IMR-90 (cell line): ENCODE data around the gene E2F4. TPM values are rescaled to one million over a fixed set of nuclear protein-coding genes. Genes with fewer than 3 reads are reported as not detected.

ENCODE experiments used
- ATAC-seq: fragments of 200-7000 bp; cut with Tn5 transposase; 2 replicates; pipeline ENCODE4 v1.9.1; 2020; ENCODE audit warnings: low read depth, mild to moderate bottlenecking, moderate library complexity
- BruUV-seq: library from RNA; stranded (reverse); fragments of 400-500 nt; replicated peaks from 2 replicates; lab custom pipeline; 2021; lab: Mats Ljungman, UMichigan
- CTCF ChIA-PET: fragments of 300-600 bp; formaldehyde crosslinking; extraction: SDS; loops from one replicate; lab custom pipeline; 2021; ENCODE audit warnings: antibody characterized with exemption; lab: Yijun Ruan, JAX
- POLR2A ChIA-PET: fragments of 300-600 bp; sonication (Branson Sonifier 250); formaldehyde crosslinking; loops from one replicate; lab custom pipeline; 2022; ENCODE audit warnings: antibody characterized with exemption; ENCODE audit not compliant: unreplicated experiment; lab: Charles Lee
- DNase-seq: peaks from one replicate; pipeline ENCODE4 v3.0.0; 2013
- H2AFZ ChIP-seq: replicated peaks from 2 replicates; pipeline ENCODE3; 2013; ENCODE audit warnings: low read length, mild to moderate bottlenecking; ENCODE audit not compliant: poor library complexity
- H2AK5ac ChIP-seq: 2 replicates; pipeline ENCODE4 v1.6.1; 2013; ENCODE audit warnings: low read depth, low read length, inconsistent platforms
- H2AK9ac ChIP-seq: replicated peaks from 2 replicates; pipeline ENCODE3; 2013; ENCODE audit warnings: mild to moderate bottlenecking, low read depth, low read length, moderate library complexity; ENCODE audit not compliant: poor library complexity
- H2BK120ac ChIP-seq: 2 replicates; pipeline ENCODE4 v1.6.1; 2013; ENCODE audit warnings: low read depth, low read length, inconsistent platforms
- H2BK15ac ChIP-seq: 3 replicates; pipeline ENCODE4 v1.6.1; 2013; ENCODE audit warnings: low read depth, low read length, inconsistent platforms
- H2BK20ac ChIP-seq: 2 replicates; pipeline ENCODE4 v1.6.1; 2013; ENCODE audit warnings: low read depth, mild to moderate bottlenecking, inconsistent platforms, low read length, moderate library complexity
- H2BK5ac ChIP-seq: 2 replicates; pipeline ENCODE4 v1.6.1; 2013; ENCODE audit warnings: mild to moderate bottlenecking, low read depth, low read length, inconsistent platforms; ENCODE audit not compliant: poor library complexity, severe bottlenecking
- H3K14ac ChIP-seq: replicated peaks from 2 replicates; pipeline ENCODE4 v1.6.1; 2013; ENCODE audit warnings: low read depth, low read length, inconsistent platforms
- H3K18ac ChIP-seq: 2 replicates; pipeline ENCODE4 v1.6.1; 2013; ENCODE audit warnings: low read depth, low read length, control low read depth
- H3K23ac ChIP-seq: 2 replicates; pipeline ENCODE4 v1.6.1; 2013; ENCODE audit warnings: low read depth, low read length, inconsistent platforms
- H3K27ac ChIP-seq: 2 replicates; pipeline ENCODE4 v1.5.1; 2013; ENCODE audit warnings: mild to moderate bottlenecking, control low read depth, low read length; ENCODE audit not compliant: insufficient read depth
- H3K27me3 ChIP-seq: 2 replicates; pipeline ENCODE4 v1.6.1; 2013; ENCODE audit warnings: low read length; ENCODE audit not compliant: control insufficient read depth, insufficient read depth
- H3K36me3 ChIP-seq: 2 replicates; pipeline ENCODE4 v1.6.1; 2013; ENCODE audit warnings: low read length, mixed read lengths; ENCODE audit not compliant: control insufficient read depth, insufficient read depth
- H3K4ac ChIP-seq: 2 replicates; pipeline ENCODE4 v1.6.1; 2013; ENCODE audit warnings: low read depth, low read length, inconsistent platforms
- H3K4me1 ChIP-seq: 2 replicates; pipeline ENCODE4 v1.6.1; 2013; ENCODE audit warnings: low read length, mixed read lengths; ENCODE audit not compliant: control insufficient read depth, insufficient read depth
- H3K4me2 ChIP-seq: 2 replicates; pipeline ENCODE4 v1.6.1; 2013; ENCODE audit warnings: low read depth, mild to moderate bottlenecking, control low read depth, low read length, moderate library complexity
- H3K4me3 ChIP-seq: 2 replicates; pipeline ENCODE4 v1.5.1; 2013; ENCODE audit warnings: low read depth, mild to moderate bottlenecking, control low read depth, low read length, moderate library complexity; ENCODE audit not compliant: insufficient read depth
- H3K56ac ChIP-seq: 2 replicates; pipeline ENCODE4 v1.6.1; 2013; ENCODE audit warnings: low read length, inconsistent platforms; ENCODE audit not compliant: insufficient read depth; ENCODE audit errors: extremely low read depth
- H3K79me1 ChIP-seq, 2 experiments: 2 replicates each; pipeline ENCODE4 v1.6.1; 2013; ENCODE audit warnings: low read length in 2 of 2, inconsistent platforms in 1 of 2, low read depth in 1 of 2
- H3K9ac ChIP-seq: 2 replicates; pipeline ENCODE4 v1.6.1; 2013; ENCODE audit warnings: low read depth, low read length, control low read depth
- H3K9me1 ChIP-seq: 2 replicates; pipeline ENCODE4 v1.6.1; 2013; ENCODE audit warnings: low read length, inconsistent platforms; ENCODE audit not compliant: insufficient read depth
- H3K9me3 ChIP-seq: 2 replicates; pipeline ENCODE4 v1.6.1; 2013; ENCODE audit warnings: low read length; ENCODE audit not compliant: control insufficient read depth, insufficient read depth
- H4K20me1 ChIP-seq: 2 replicates; pipeline ENCODE4 v1.6.1; 2013; ENCODE audit warnings: low read length, inconsistent platforms; ENCODE audit not compliant: insufficient read depth
- H4K5ac ChIP-seq: 2 replicates; pipeline ENCODE4 v1.6.1; 2013; ENCODE audit warnings: mild to moderate bottlenecking, low read depth, low read length, control low read depth
- H4K8ac ChIP-seq, 2 experiments: 2 replicates each; pipeline ENCODE4 v1.6.1; 2013; ENCODE audit warnings: low read depth in 2 of 2, low read length in 2 of 2, control low read depth in 1 of 2, inconsistent platforms in 1 of 2
- H4K91ac ChIP-seq: 2 replicates; pipeline ENCODE4 v1.6.1; 2013; ENCODE audit warnings: low read depth, low read length, inconsistent platforms; ENCODE audit not compliant: insufficient read depth
- MXI1 ChIP-seq: IDR thresholded peaks from 2 replicates; pipeline ENCODE4 v1.6.1; 2012; ENCODE audit warnings: low read depth, mild to moderate bottlenecking, low read length, moderate library complexity, borderline replicate concordance
- NFE2L2 ChIP-seq: fragments of 150-350 bp; IDR thresholded peaks from 2 replicates; pipeline ENCODE4 v1.6.1; 2016; ENCODE audit warnings: low read depth, mild to moderate bottlenecking, low read length
- POLR2A ChIP-seq: IDR thresholded peaks from 2 replicates; pipeline ENCODE4 v1.6.1; 2012; ENCODE audit warnings: mild to moderate bottlenecking, low read depth, low read length
- RFX5 ChIP-seq: IDR thresholded peaks from 2 replicates; pipeline ENCODE4 v1.8.0; 2012; ENCODE audit warnings: low read depth, mild to moderate bottlenecking, low read length, moderate library complexity
- SMC3 ChIP-seq: fragments of 150-350 bp; IDR thresholded peaks from 2 replicates; pipeline ENCODE4 v1.6.1; 2016; ENCODE audit warnings: low read depth, mild to moderate bottlenecking, antibody characterized with exemption, low read length, moderate library complexity
- WGBS, 2 experiments: methylation state at CpG; one replicate each; pipeline versions ENCODE4 v1.1.5 to v1.1.7; 2013; ENCODE audit warnings: missing lambda C conversion rate in 2 of 2; ENCODE audit not compliant: insufficient read length in 1 of 2; ENCODE audit errors: extremely low coverage in 2 of 2; 5-methylcytosine and 5-hydroxymethylcytosine counted together
- dilution Hi-C: fragments of 300-500 bp; cut with HindIII; formaldehyde crosslinking; loops from one replicate; pipeline ENCODE4 v1.14.3; 2018; ENCODE audit warnings: low sequenced_read_pairs; ENCODE audit not compliant: unreplicated experiment
- in situ Hi-C: fragments of 300-500 bp; cut with MboI; formaldehyde crosslinking; loops from 3 replicates; pipeline ENCODE4 v1.14.3; 2019; ENCODE audit warnings: low sequenced_read_pairs, inconsistent platforms, mixed read lengths
- intact Hi-C: fragments of 100-400 bp; cut with micrococcal nuclease; formaldehyde crosslinking; loops from 2 replicates; pipeline ENCODE4 v1.10.0; 2022
- polyA plus RNA-seq, 3 experiments: library from polyadenylated mRNA; depleted of rRNA; stranded (reverse); fragments of >200 nt; gene quantifications; 2 replicates each; pipeline ENCODE4 v1.2.3, GENCODE V29; 2012; ENCODE audit warnings: low replicate concordance in 1 of 3
- total RNA-seq: library from RNA; depleted of rRNA; stranded (reverse); fragments of >200 nt; gene quantifications from 2 replicates; pipeline ENCODE4 v1.2.3, GENCODE V29; 2012
- TF ChIP-seq, protein P1 (sequence below): fragments of 150-350 bp; IDR thresholded peaks from 2 replicates; pipeline ENCODE4 v1.6.1; 2017; ENCODE audit warnings: mild to moderate bottlenecking, antibody characterized with exemption, low read length, low read depth

E2F4 gene
- total and polyA plus RNA-seq, 2 of the 4 experiments (the other 2 are of a cell fraction) = 63.4 to 103 TPM

DNA sequence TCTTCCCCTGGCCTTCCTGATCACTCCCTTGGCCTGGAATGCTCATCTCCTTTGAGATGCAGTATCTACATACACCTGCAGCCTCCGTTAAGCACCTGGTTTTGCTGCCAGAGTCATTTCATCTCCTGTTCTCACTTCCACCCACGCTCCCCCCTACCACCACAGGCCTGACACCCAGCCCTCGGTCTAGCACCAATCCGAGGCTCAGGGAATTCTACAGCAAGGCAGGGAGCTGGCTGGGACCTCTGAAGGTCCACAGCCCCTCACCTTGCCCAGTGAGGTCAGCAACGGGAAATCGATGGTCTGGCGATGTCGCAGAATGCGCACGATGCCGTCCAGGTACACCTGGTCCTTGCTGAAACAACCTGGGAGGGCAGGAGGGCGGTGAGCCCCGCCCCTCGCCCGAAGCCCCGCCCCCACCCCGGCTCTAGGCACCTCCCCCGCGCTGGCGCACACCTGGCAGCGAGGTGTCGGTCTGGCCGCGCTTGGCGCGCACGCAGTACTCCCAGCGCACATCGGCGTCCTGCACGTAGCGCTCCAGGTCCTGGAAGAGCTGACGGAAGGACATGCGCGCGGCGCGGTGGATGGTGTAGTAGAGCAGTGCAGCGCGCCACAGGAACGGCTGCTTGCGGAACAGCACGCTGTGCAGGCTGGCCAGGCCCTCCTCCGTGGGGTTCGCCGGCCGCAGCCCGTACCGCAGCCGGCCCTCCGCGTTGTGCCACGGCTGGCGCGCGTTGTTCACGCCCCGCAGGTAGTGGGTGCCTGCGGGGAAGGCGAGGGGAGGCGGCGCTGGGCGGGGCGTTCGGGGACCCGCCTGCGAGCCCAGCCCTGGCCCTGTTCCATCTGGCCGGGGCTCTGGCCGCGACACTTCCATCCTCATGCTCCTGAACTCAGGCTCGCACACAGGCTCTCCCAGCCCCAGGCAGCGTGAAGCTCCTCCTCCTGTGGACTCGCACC, 13.9 kb upstream of the E2F4 start:
- Histone ChIP-seq H2BK20ac (no peak overlapping the region), H3K56ac (no peak overlapping the region), H2BK5ac (no peak overlapping the region), H3K23ac (no peak overlapping the region), H2BK15ac (no peak overlapping the region), H3K79me1 (peaks cover 23 to 54% of the 10 kb centered on the region in 2 experiments), H4K8ac (no peak overlapping the region), H4K5ac (no peak overlapping the region), H4K20me1 (peaks cover 34% of the 10 kb centered on the region), H3K4me2 (peak overlapping the region; percentile 90), H2AFZ (peak overlapping the region; percentile 84), H3K4me3 (peak overlapping the region; percentile 23; the same call in 1 of the 2 replicates), H4K91ac (no peak overlapping the region), H3K27ac (no peak overlapping the region), H3K9me3 (no peaks in the 10 kb centered on the region), H3K9ac (no peak overlapping the region), H2AK9ac (no peak overlapping the region), H3K27me3 (no peaks in the 10 kb centered on the region), H3K4me1 (peaks cover 22% of the 10 kb centered on the region), H2BK120ac (no peak overlapping the region), H3K9me1 (peaks cover 13% of the 10 kb centered on the region), H3K4ac (no peak overlapping the region), H3K14ac (no peak overlapping the region), H3K18ac (no peak overlapping the region), H2AK5ac (no peak overlapping the region), H3K36me3 (peaks cover 11% of the 10 kb centered on the region; the same call in 1 of the 2 replicates)
- in situ Hi-C loops = no loop called here
- BruUV-seq = no TSS peak
- ChIA-PET CTCF (no interaction called here), POLR2A (no interaction called here)
- ATAC-seq (peak; percentile 18), DNase-seq (peak; percentile 40)
- TF ChIP-seq NFE2L2 (no peak), SMC3 (no peak), MXI1 (0 out of 2 replicates have a peak, but pooled peaks have one; percentile 27), POLR2A (no peak), RFX5 (no peak)
- TF ChIP-seq, protein P1, sequence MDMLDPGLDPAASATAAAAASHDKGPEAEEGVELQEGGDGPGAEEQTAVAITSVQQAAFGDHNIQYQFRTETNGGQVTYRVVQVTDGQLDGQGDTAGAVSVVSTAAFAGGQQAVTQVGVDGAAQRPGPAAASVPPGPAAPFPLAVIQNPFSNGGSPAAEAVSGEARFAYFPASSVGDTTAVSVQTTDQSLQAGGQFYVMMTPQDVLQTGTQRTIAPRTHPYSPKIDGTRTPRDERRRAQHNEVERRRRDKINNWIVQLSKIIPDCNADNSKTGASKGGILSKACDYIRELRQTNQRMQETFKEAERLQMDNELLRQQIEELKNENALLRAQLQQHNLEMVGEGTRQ = no peak
- 8% methylated on average over 36 of the region's 73 CpGs; no CpG with 5 or more reads in 1 of the 2 experiments for WGBS, 2 experiments
- intact Hi-C loops = no loop called here
- dilution Hi-C loops = no loop called here
